ENCODE data around the gene MSN. TPM values are rescaled to one million over a fixed set of nuclear protein-coding genes. Genes with fewer than 3 reads are reported as not detected.
"Not testable (repeated sequence)": the region's sequence is repeated elsewhere in the genome, so short reads cannot be mapped to it uniquely, and the experiment has no call there.

The MSN gene
- total RNA-seq, 2 experiments from 2014 or later = 268 to 273 TPM

DNA sequence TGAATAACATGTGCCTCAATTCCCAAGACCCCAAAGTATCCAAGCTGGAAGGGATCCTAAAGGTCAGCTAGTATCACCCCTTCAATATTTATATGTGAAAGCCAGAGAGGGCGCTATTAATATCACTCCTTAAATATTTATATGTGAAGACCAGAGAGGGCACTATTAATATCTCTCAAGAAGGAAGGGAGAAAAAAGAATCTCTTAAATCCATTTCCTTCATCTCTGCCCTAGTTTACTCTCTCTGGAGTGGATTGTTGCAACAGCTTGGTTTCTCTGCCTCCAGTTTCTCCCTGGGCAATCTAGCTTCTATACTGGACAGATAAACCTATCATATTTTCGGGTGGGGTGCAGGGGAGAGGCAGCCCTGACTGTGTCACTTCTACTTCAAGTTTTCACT is 31.6 kb upstream of the MSN start:
- Mint-ChIP-seq H3K36me3 (ENCODE audit: low read depth) (no peaks in the 10 kb centered on the region), H3K4me1 (ENCODE audit: low read depth) (no peaks in the 10 kb centered on the region), H3K4me3 (no peak overlapping the region), H3K27me3 (no peaks in the 10 kb centered on the region), H3K27ac (no peak overlapping the region), H3K9me3 (no peaks in the 10 kb centered on the region)
- Histone ChIP-seq H3K36me3 (ENCODE audit: insufficient read depth, low read length) (no peaks in the 10 kb centered on the region), H3K27ac (ENCODE audit: low read depth in 1 of 2, low read length in 2 of 2) (no peak overlapping the region), H3K27me3 (ENCODE audit: control insufficient read depth in 1 of 2, insufficient read depth in 2 of 2, low read length in 2 of 2) (no peaks in the 10 kb centered on the region), H3K4me1 (ENCODE audit: insufficient read depth, low read length) (no peaks in the 10 kb centered on the region), H3K9me3 (ENCODE audit: control insufficient read depth in 1 of 2, insufficient read depth in 1 of 2, low read length in 2 of 2) (no peaks in the 10 kb centered on the region), H3K4me3 (ENCODE audit: low read length) (no peak overlapping the region)
- TF ChIP-seq, protein P1, sequence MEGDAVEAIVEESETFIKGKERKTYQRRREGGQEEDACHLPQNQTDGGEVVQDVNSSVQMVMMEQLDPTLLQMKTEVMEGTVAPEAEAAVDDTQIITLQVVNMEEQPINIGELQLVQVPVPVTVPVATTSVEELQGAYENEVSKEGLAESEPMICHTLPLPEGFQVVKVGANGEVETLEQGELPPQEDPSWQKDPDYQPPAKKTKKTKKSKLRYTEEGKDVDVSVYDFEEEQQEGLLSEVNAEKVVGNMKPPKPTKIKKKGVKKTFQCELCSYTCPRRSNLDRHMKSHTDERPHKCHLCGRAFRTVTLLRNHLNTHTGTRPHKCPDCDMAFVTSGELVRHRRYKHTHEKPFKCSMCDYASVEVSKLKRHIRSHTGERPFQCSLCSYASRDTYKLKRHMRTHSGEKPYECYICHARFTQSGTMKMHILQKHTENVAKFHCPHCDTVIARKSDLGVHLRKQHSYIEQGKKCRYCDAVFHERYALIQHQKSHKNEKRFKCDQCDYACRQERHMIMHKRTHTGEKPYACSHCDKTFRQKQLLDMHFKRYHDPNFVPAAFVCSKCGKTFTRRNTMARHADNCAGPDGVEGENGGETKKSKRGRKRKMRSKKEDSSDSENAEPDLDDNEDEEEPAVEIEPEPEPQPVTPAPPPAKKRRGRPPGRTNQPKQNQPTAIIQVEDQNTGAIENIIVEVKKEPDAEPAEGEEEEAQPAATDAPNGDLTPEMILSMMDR (IDR thresholded peaks at IDR 0.05) = no peak
- POLR2A ChIA-PET = no interaction called here
- no peak for DNase-seq
- intact Hi-C loops (cut with DNase I, micrococcal nuclease) = loop anchor here in 1 of 2 experiments (5.0 kb wide), 1 partner anchor 34 kb away; no protein-coding TSS in a partner anchor
- no peak for ATAC-seq (ENCODE audit: poor library complexity)
- CTCF ChIA-PET = interaction anchor here (0.7 kb wide), 1 partner anchor 87 kb away, joined by 4 read pairs; no protein-coding TSS in a partner anchor

DNA sequence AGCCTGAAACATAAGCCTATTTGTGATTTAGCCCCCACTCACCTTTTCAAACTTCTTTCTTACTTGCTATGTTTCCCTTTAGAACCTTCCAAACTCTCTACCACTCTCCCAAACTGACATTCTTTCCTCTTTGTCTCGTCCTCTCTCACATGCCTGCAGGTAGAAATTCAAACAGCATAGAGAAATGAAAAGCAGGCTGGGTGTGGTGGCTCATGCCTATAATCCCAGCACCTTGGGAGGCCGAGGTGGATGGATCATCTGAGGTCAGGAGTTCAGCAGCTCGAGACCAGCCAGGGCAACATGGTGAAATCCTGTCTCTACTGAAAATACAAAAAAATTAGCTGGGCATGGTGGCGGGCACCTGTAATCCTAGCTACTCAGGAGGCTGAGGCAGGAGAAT is 31.2 kb upstream of the MSN start:
- H3K4me3 ChIP-seq (ENCODE audit: low read length); H3K27me3 Mint-ChIP-seq; H3K27ac ChIP-seq (ENCODE audit: low read depth in 1 of 2, low read length in 2 of 2); DNase-seq; H3K27me3 ChIP-seq (ENCODE audit: control insufficient read depth in 1 of 2, insufficient read depth in 2 of 2, low read length in 2 of 2); H3K9me3 Mint-ChIP-seq; H3K4me1 ChIP-seq (ENCODE audit: insufficient read depth, low read length); H3K36me3 ChIP-seq (ENCODE audit: insufficient read depth, low read length); H3K4me3 Mint-ChIP-seq; POLR2A ChIA-PET; H3K9me3 ChIP-seq (ENCODE audit: control insufficient read depth in 1 of 2, insufficient read depth in 1 of 2, low read length in 2 of 2); H3K36me3 Mint-ChIP-seq (ENCODE audit: low read depth); H3K4me1 Mint-ChIP-seq (ENCODE audit: low read depth); H3K27ac Mint-ChIP-seq; ATAC-seq (ENCODE audit: poor library complexity): not testable (repeated sequence)
- intact Hi-C loops (cut with DNase I, micrococcal nuclease) = loop anchor here in 1 of 2 experiments (5.0 kb wide), 1 partner anchor 34 kb away; no protein-coding TSS in a partner anchor
- CTCF ChIA-PET = interaction anchor here (0.7 kb wide), 1 partner anchor 87 kb away, joined by 4 read pairs; no protein-coding TSS in a partner anchor

DNA sequence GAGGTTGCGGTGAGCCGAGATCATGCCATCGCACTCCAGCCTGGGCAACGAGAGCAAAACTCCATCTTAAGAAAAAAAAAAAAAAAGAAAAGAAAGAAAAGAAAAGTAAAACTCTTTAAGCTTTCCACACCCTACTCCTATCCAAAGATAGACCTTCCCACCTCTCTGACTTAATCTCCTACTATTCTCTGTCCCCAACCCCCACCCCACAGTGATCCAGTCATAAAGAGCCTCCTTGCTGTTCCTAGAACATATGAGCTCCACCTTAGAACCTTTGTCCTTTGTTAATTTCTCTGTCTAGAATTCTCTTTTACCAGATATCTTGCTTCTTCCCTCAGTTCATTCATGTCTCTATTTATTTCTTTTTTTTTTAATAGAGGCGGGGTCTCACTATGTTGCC is 30.1 kb upstream of the MSN start:
- intact Hi-C loops (cut with DNase I, micrococcal nuclease) = loop anchor here in 1 of 2 experiments (5.0 kb wide), 1 partner anchor 35 kb away; no protein-coding TSS in a partner anchor
- Mint-ChIP-seq H3K4me3 (no peak overlapping the region), H3K9me3 (no peaks in the 10 kb centered on the region), H3K4me1 (ENCODE audit: low read depth) (no peaks in the 10 kb centered on the region), H3K27ac (no peak overlapping the region), H3K27me3 (no peaks in the 10 kb centered on the region), H3K36me3 (ENCODE audit: low read depth) (no peaks in the 10 kb centered on the region)
- no peak overlapping the region for H3K4me3 ChIP-seq (ENCODE audit: low read length)
- no peaks in the 10 kb centered on the region for H3K4me1 ChIP-seq (ENCODE audit: insufficient read depth, low read length)
- H3K27me3 ChIP-seq (ENCODE audit: control insufficient read depth in 1 of 2, insufficient read depth in 2 of 2, low read length in 2 of 2) = no peaks in the 10 kb centered on the region
- ChIA-PET CTCF (no interaction called here), POLR2A (interaction anchor here (0.7 kb wide), 1 partner anchor 473 kb away, joined by 3 read pairs; no protein-coding TSS in a partner anchor)
- no peaks in the 10 kb centered on the region for H3K36me3 ChIP-seq (ENCODE audit: insufficient read depth, low read length)
- no peak for ATAC-seq (ENCODE audit: poor library complexity)
- H3K27ac ChIP-seq (ENCODE audit: low read depth in 1 of 2, low read length in 2 of 2) = no peak overlapping the region
- TF ChIP-seq, protein P1 (IDR thresholded peaks at IDR 0.05) = no peak
- no peak for DNase-seq
- no peaks in the 10 kb centered on the region for H3K9me3 ChIP-seq (ENCODE audit: control insufficient read depth in 1 of 2, insufficient read depth in 1 of 2, low read length in 2 of 2)

DNA sequence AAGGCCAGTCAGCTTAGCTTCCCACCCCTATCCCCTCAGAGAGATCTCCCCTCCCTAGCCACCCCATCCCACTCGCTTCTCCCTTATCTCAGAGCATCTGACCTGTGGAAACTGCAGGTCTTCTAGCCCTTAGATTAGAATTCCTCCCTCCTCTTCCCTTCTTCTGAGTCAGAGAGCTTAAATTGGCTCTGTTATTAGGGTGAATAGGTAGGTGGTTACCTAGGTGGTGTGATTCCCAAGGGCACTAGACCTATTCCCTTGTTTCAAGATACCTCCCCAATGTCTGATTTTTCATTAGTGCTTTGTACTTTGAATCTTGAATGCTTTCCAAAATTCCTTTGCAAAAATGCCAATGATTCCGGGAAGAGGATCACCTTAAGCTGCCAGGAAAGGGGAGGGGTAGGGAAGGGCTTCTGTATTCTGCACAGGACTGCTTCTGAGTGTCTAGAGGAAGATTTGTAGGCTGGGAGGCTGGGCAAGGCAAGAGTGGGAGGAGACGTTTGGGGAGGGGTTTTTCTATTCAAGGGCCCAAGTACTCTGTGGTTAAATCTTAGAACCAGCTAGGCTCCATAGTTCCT is 24.5 kb upstream of the MSN start:
- H3K36me3 ChIP-seq (ENCODE audit: insufficient read depth, low read length) = no peaks in the 10 kb centered on the region
- intact Hi-C loops (cut with DNase I, micrococcal nuclease) = no loop called here
- no peak for ATAC-seq (ENCODE audit: poor library complexity)
- no peak overlapping the region for H3K27ac ChIP-seq (ENCODE audit: low read depth in 1 of 2, low read length in 2 of 2)
- H3K27ac Mint-ChIP-seq = no peak overlapping the region
- H3K9me3 ChIP-seq (ENCODE audit: control insufficient read depth in 1 of 2, insufficient read depth in 1 of 2, low read length in 2 of 2) = no peaks in the 10 kb centered on the region
- POLR2A ChIA-PET = interaction anchor here (0.9 kb wide), 1 partner anchor 80 kb away, joined by 3 read pairs; no protein-coding TSS in a partner anchor
- DNase-seq = no peak
- peaks cover 14% of the 10 kb centered on the region for H3K4me1 Mint-ChIP-seq (ENCODE audit: low read depth)
- H3K4me3 ChIP-seq (ENCODE audit: low read length) = no peak overlapping the region
- H3K4me3 Mint-ChIP-seq = no peak overlapping the region
- H3K4me1 ChIP-seq (ENCODE audit: insufficient read depth, low read length) = no peaks in the 10 kb centered on the region
- H3K27me3 Mint-ChIP-seq = no peaks in the 10 kb centered on the region
- H3K9me3 Mint-ChIP-seq = no peaks in the 10 kb centered on the region
- no peaks in the 10 kb centered on the region for H3K27me3 ChIP-seq (ENCODE audit: control insufficient read depth in 1 of 2, insufficient read depth in 2 of 2, low read length in 2 of 2)
- no peaks in the 10 kb centered on the region for H3K36me3 Mint-ChIP-seq (ENCODE audit: low read depth)
- CTCF ChIA-PET = no interaction called here
- TF ChIP-seq, protein P1 (IDR thresholded peaks at IDR 0.05) = no peak

Measured in CD4-positive, alpha-beta T cell (primary cell).